Measurements from ENCODE around the gene PLEKHA6.

The PLEKHA6 gene

GRCh38 chr1:204359474-204360255 is at the start of gene PLEKHA6:
Gene PLEKHA6, minus strand, starts transcription at chr1:204359929. Its CDS starts 86,202 bp downstream, at chr1:204273727.
- DNase-seq (ENCODE audit: extremely low spot score, insufficient read length, low read depth): no peak
- FAIRE-seq: no peak

GRCh38 chr1:204409123-204409522 is 49.4 kb upstream of the PLEKHA6 start:
- FAIRE-seq (no peak), DNase-seq (ENCODE audit: extremely low spot score, insufficient read length, low read depth) (no peak)

- FAIRE-seq (no peak), DNase-seq (ENCODE audit: extremely low spot score, insufficient read length, low read depth) (no peak)
These were observed 48.9 kb upstream of the PLEKHA6 start for GRCh38 chr1:204408602-204409001.

- DNase-seq (ENCODE audit: extremely low spot score, insufficient read length, low read depth) (no peak), FAIRE-seq (no peak)
These were observed 48.4 kb upstream of the PLEKHA6 start for GRCh38 chr1:204408074-204408507.

GRCh38 chr1:204407295-204407971 is 47.7 kb upstream of the PLEKHA6 start:
- DNase-seq (ENCODE audit: extremely low spot score, insufficient read length, low read depth): no peak
- no peak for FAIRE-seq

GRCh38 chr1:204406621-204407020 is 46.9 kb upstream of the PLEKHA6 start:
- DNase-seq (ENCODE audit: extremely low spot score, insufficient read length, low read depth): no peak
- FAIRE-seq: no peak

GRCh38 chr1:204405988-204406387 is 46.3 kb upstream of the PLEKHA6 start:
- DNase-seq (ENCODE audit: extremely low spot score, insufficient read length, low read depth) (no peak), FAIRE-seq (no peak)

- FAIRE-seq: no peak
- no peak for DNase-seq (ENCODE audit: extremely low spot score, insufficient read length, low read depth)
These were observed 44.9 kb upstream of the PLEKHA6 start for GRCh38 chr1:204404629-204405028.

GRCh38 chr1:204402391-204402790 is 42.7 kb upstream of the PLEKHA6 start:
- FAIRE-seq (no peak), DNase-seq (ENCODE audit: extremely low spot score, insufficient read length, low read depth) (no peak)

- DNase-seq (ENCODE audit: extremely low spot score, insufficient read length, low read depth) (no peak), FAIRE-seq (no peak)
These were observed 42.0 kb upstream of the PLEKHA6 start for GRCh38 chr1:204401730-204402129.

- FAIRE-seq: no peak
- DNase-seq (ENCODE audit: extremely low spot score, insufficient read length, low read depth): no peak
These were observed 41.3 kb upstream of the PLEKHA6 start for GRCh38 chr1:204400882-204401510.

GRCh38 chr1:204398197-204399125 is 38.7 kb upstream of the PLEKHA6 start:
- FAIRE-seq (peak; percentile 87), DNase-seq (ENCODE audit: extremely low spot score, insufficient read length, low read depth) (peak; percentile 65)

- DNase-seq (ENCODE audit: extremely low spot score, insufficient read length, low read depth): no peak
- FAIRE-seq: no peak
These were observed 36.4 kb upstream of the PLEKHA6 start for GRCh38 chr1:204396015-204396583.

- FAIRE-seq (no peak), DNase-seq (ENCODE audit: extremely low spot score, insufficient read length, low read depth) (no peak)
These were observed 31.9 kb upstream of the PLEKHA6 start for GRCh38 chr1:204391629-204392028.

- FAIRE-seq (no peak), DNase-seq (ENCODE audit: extremely low spot score, insufficient read length, low read depth) (no peak)
These were observed 31.2 kb upstream of the PLEKHA6 start for GRCh38 chr1:204390751-204391466.

GRCh38 chr1:204385727-204386126 is 26.0 kb upstream of the PLEKHA6 start:
- FAIRE-seq: no peak
- no peak for DNase-seq (ENCODE audit: extremely low spot score, insufficient read length, low read depth)

- FAIRE-seq: no peak
- no peak for DNase-seq (ENCODE audit: extremely low spot score, insufficient read length, low read depth)
These were observed 25.1 kb upstream of the PLEKHA6 start for GRCh38 chr1:204384636-204385352.

- DNase-seq (ENCODE audit: extremely low spot score, insufficient read length, low read depth): no peak
- no peak for FAIRE-seq
These were observed 23.6 kb upstream of the PLEKHA6 start for GRCh38 chr1:204383163-204383904.

All from GM18507 (cell line).